Glomerular endothelial cell (primary cell): ENCODE results near the gene YARS1. TPM values are rescaled to one million over a fixed set of nuclear protein-coding genes. Genes with fewer than 3 reads are reported as not detected.

ENCODE experiments used
- total RNA-seq: library from RNA; depleted of rRNA; stranded (reverse); fragments of >200 nt; gene quantifications from 2 replicates; pipeline ENCODE4 v1.2.3, GENCODE V29; 2015

YARS1 gene
- total RNA-seq, 1 donor from 2014 or later, result 74.8 TPM

Other genes starting within 250 kb of the YARS1 start
- 24.5 and 29.8 TPM in 2 replicates for gene ZBTB8OS, start 166.8 kb downstream of the YARS1 start, total RNA-seq
- gene RBBP4, start 166.2 kb downstream of the YARS1 start, total RNA-seq, result 146 and 182 TPM in 2 replicates
- gene SYNC, start 114.6 kb downstream of the YARS1 start, total RNA-seq, result 17.6 and 23.9 TPM in 2 replicates
- 18.9 and 40.8 TPM in 2 replicates for gene S100PBP, start 295 bp upstream of the YARS1 start, total RNA-seq
- gene FNDC5, start 53.6 kb upstream of the YARS1 start, total RNA-seq, result 0.99 TPM in 1 of 2 replicates, not detected in the other
- not detected in 2 replicates for gene HPCA, start 69.1 kb upstream of the YARS1 start, total RNA-seq
- gene TMEM54, start 84.0 kb upstream of the YARS1 start, total RNA-seq, result 45.4 and 64.8 TPM in 2 replicates
- 37.7 and 49.0 TPM in 2 replicates for gene RNF19B, start 147.5 kb upstream of the YARS1 start, total RNA-seq
- 112 and 151 TPM in 2 replicates for gene AK2, start 219.5 kb upstream of the YARS1 start, total RNA-seq